Lung (tissue), 12 donors: ENCODE results near the gene CD244. TPM values are rescaled to one million over a fixed set of nuclear protein-coding genes. Genes with fewer than 3 reads are reported as not detected.

ENCODE experiments used
- ATAC-seq: fragments of 200-7000 bp; cut with Tn5 transposase; one replicate; pipeline ENCODE4 v1.9.1; 2020; ENCODE audit warnings: moderate number of reproducible peaks; ENCODE audit not compliant: insufficient read depth, low FRiP score
- DNase-seq, 3 donors: peaks; one replicate each; pipeline ENCODE4 v3.0.0-alpha.2; 2013 to 2017
- H3K27ac ChIP-seq, 2 donors: one replicate each; pipeline ENCODE4 v1.5.1; 2013; ENCODE audit warnings: mild to moderate bottlenecking in 2 of 2, moderate library complexity in 2 of 2, control low read depth in 1 of 2, inconsistent platforms in 1 of 2, low read depth in 1 of 2, low read length in 1 of 2
- H3K27me3 ChIP-seq, 3 donors: one replicate each; pipeline ENCODE4 v1.5.1; 2013; ENCODE audit warnings: low read length in 2 of 3; ENCODE audit not compliant: control insufficient read depth in 3 of 3, insufficient read depth in 3 of 3
- H3K36me3 ChIP-seq, 4 donors: one replicate each; pipeline ENCODE4 v1.5.1; 2013; ENCODE audit warnings: low read length in 4 of 4, mild to moderate bottlenecking in 1 of 4, moderate library complexity in 1 of 4; ENCODE audit not compliant: control insufficient read depth in 4 of 4, insufficient read depth in 4 of 4
- H3K4me1 ChIP-seq, 5 donors: one replicate each; pipeline ENCODE4 v1.5.1; 2013; ENCODE audit warnings: low read length in 5 of 5, mild to moderate bottlenecking in 2 of 5, moderate library complexity in 1 of 5; ENCODE audit not compliant: control insufficient read depth in 5 of 5, insufficient read depth in 5 of 5
- H3K4me3 ChIP-seq: one replicate; pipeline ENCODE4 v1.5.1; 2013; ENCODE audit warnings: mild to moderate bottlenecking, control low read depth, moderate library complexity
- H3K9ac ChIP-seq, 2 donors: one replicate each; pipeline ENCODE4 v1.5.1; 2013; ENCODE audit warnings: low read length in 2 of 2, control low read depth in 1 of 2; ENCODE audit not compliant: insufficient read depth in 1 of 2
- H3K9me3 ChIP-seq, 4 donors: one replicate each; pipeline ENCODE4 v1.5.1; 2013; ENCODE audit warnings: low read length in 3 of 4, mild to moderate bottlenecking in 1 of 4, moderate library complexity in 1 of 4; ENCODE audit not compliant: control insufficient read depth in 4 of 4, insufficient read depth in 3 of 4
- WGBS, 2 donors: extraction: QIAGEN DNeasy Blood & Tissue Kit; methylation state at CpG; one replicate each; pipeline ENCODE4 v1.1.7; 2013; 5-methylcytosine and 5-hydroxymethylcytosine counted together
- polyA plus RNA-seq, 2 donors: library from polyadenylated mRNA; stranded (reverse); fragments of 200-250 nt; gene quantifications; one replicate each; pipeline ENCODE4 v1.2.1, GENCODE V29; 2013
- total RNA-seq, 2 donors: library from RNA; depleted of rRNA in 1 of 2; stranded (reverse); fragments of >200 nt in 1 of 2; gene quantifications; one replicate each; pipeline ENCODE4 v1.2.1, GENCODE V29; 2014 to 2021
- TF ChIP-seq, protein P1 (sequence below): IDR thresholded peaks from 2 replicates; pipeline ENCODE4 v1.5.1; 2012; ENCODE audit warnings: mild to moderate bottlenecking; ENCODE audit errors: control extremely low read depth, extremely low read depth
- donor health status: control.
- donor health status: control.
- donor health status: Bipolar disorder and iron deficiency.
- donor health status: healthy.
- donor health status: DM: yes; HTN: yes; CAD: no.

The CD244 gene
- total and polyA plus RNA-seq, 4 donors, result 0.57 to 3.2 (median 2.3) TPM

DNA sequence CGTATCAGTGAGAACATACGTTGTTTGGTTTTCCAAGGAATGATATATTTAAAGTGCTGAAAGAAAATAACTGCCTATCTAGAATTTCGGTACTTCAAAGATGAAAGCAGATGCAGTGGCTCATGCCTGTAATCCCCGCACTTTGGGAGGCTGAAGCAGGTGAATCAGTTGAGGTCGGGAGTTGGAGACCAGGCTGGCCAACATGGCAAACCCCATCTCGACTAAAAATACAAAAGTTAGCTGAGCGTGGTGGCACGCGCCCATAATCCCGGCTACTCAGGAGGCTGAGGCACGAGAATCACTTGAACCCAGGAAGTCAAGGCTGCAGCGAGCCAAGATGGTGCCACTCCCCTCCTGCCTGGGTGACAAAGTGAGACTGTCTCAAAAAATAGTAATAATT is 16.4 kb downstream of the CD244 start:
- no peak overlapping the region for H3K4me3 ChIP-seq
- TF ChIP-seq, protein P1, sequence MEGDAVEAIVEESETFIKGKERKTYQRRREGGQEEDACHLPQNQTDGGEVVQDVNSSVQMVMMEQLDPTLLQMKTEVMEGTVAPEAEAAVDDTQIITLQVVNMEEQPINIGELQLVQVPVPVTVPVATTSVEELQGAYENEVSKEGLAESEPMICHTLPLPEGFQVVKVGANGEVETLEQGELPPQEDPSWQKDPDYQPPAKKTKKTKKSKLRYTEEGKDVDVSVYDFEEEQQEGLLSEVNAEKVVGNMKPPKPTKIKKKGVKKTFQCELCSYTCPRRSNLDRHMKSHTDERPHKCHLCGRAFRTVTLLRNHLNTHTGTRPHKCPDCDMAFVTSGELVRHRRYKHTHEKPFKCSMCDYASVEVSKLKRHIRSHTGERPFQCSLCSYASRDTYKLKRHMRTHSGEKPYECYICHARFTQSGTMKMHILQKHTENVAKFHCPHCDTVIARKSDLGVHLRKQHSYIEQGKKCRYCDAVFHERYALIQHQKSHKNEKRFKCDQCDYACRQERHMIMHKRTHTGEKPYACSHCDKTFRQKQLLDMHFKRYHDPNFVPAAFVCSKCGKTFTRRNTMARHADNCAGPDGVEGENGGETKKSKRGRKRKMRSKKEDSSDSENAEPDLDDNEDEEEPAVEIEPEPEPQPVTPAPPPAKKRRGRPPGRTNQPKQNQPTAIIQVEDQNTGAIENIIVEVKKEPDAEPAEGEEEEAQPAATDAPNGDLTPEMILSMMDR, result no peak
- peaks cover 0 to 2% (median 0%) of the 10 kb centered on the region in 5 donors for H3K4me1 ChIP-seq
- H3K27me3 ChIP-seq, result peaks cover 0 to 6% (median 0%) of the 10 kb centered on the region in 3 donors
- 92 to 94% methylated on average over 12 of the region's 12 CpGs for WGBS, 2 donors
- no peak overlapping the region for H3K27ac ChIP-seq
- no peaks in the 10 kb centered on the region for H3K36me3 ChIP-seq
- H3K9ac ChIP-seq, result no peak overlapping the region
- ATAC-seq (no peak), DNase-seq (no peak)
- H3K9me3 ChIP-seq, result peaks cover 0 to 2% (median 0%) of the 10 kb centered on the region in 4 donors

DNA sequence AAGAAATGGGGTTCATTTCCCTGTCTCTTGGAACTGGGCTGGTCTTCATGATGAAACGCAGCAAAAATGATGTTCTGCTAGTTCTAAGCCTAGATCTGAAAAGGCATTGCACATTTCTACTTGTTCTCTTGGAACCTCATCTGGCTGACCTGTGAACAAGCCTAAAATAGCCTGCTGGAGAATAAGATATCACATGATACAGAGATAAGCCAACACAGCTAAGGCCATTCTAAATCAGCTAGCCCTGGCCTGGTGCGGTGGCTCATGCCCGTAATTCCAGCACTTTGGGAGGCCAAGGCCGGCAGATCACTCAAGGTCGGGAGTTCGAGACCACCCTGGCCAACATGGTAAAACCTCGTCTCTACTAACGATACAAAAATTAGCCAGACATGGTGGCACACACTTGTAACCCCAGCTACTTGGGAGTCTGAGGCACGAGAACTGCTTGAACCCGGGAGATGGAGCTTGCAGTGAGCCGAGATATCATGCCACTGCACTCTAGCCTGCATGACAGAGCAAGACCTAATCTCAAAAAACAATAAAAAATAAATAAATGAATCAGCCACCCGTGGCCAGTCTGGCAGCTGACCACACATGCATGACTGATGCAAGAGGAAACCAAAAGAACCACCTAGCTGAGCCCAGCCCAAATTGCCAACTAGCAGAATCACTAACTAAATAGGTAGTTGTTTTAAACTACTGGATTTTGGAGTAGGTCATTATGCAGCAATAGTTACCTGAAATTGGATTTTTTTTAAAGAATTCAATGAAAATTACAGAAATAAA is 18.0 kb downstream of the CD244 start:
- Histone ChIP-seq H3K4me1 (peaks cover 0 to 2% (median 0%) of the 10 kb centered on the region in 5 donors), H3K36me3 (no peaks in the 10 kb centered on the region), H3K27ac (no peak overlapping the region), H3K9me3 (peaks cover 0 to 2% (median 0%) of the 10 kb centered on the region in 4 donors), H3K4me3 (no peak overlapping the region), H3K27me3 (peaks cover 0 to 2% (median 0%) of the 10 kb centered on the region in 3 donors), H3K9ac (no peak overlapping the region)
- DNase-seq, result no peak
- WGBS, 2 donors, result 87 to 90% methylated on average over 12 of the region's 12 CpGs
- ATAC-seq, result no peak
- TF ChIP-seq, protein P1, result no peak

DNA sequence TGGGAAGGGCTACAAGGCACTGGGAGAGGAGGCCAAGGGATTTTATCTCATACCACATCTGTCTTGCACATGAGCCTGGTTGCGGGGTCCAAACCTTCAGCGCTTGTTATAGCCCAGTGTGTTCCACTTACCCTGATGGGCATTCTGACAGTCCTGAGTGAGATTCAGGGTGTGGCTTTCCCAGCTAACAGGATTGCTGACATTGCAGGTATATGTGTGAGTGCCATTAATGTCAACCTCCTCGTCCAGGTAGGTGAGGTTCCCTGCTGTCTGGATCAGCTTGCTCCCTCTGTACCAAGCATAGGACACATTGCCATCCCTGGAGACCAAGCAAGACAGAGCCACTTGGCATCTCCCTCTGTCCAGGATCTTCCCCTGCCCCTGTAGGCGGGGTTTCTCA is 21.6 kb downstream of the CD244 start:
- no peak overlapping the region for H3K27ac ChIP-seq
- no peaks in the 10 kb centered on the region for H3K9me3 ChIP-seq
- H3K27me3 ChIP-seq, result peaks cover 0 to 2% (median 0%) of the 10 kb centered on the region in 3 donors
- ATAC-seq (no peak), DNase-seq (no peak)
- peaks cover 0 to 8% (median 0%) of the 10 kb centered on the region in 5 donors for H3K4me1 ChIP-seq
- TF ChIP-seq, protein P1, result no peak
- 92 to 96% methylated on average over 4 of the region's 4 CpGs for WGBS, 2 donors
- no peak overlapping the region for H3K4me3 ChIP-seq
- H3K36me3 ChIP-seq, result no peaks in the 10 kb centered on the region
- H3K9ac ChIP-seq, result no peak overlapping the region
